A549 (cell line): Measurements from ENCODE around the gene STOX2. TPM values are rescaled to one million over a fixed set of nuclear protein-coding genes. Genes with fewer than 3 reads are reported as not detected.

Experiments used
- ATAC-seq, 2 experiments: fragments of 200-7000 bp in 1 of 2; fragments of >200 bp in 1 of 2; cut with Nextera tagmentation in 1 of 2; cut with Tn5 transposase in 1 of 2; 3 replicates each; pipeline versions ENCODE4 v1.8.0 to v1.9.1; 2018 to 2020; ENCODE audit warnings: mild to moderate bottlenecking in 1 of 2, moderate library complexity in 1 of 2
- CTCF ChIA-PET: fragments of 300-600 bp; sonication (Branson Sonifier 250); formaldehyde crosslinking; extraction: SDS; loops from one replicate; lab custom pipeline; 2021; ENCODE audit warnings: antibody characterized with exemption, inconsistent platforms; lab: Yijun Ruan, JAX
- POLR2A ChIA-PET: fragments of 350-600 bp; formaldehyde crosslinking; extraction: SDS; loops from one replicate; lab custom pipeline; 2021; ENCODE audit warnings: antibody characterized with exemption, inconsistent platforms; lab: Yijun Ruan, JAX
- DNase-seq, 2 experiments: peaks; one replicate each; pipeline versions ENCODE4 v3.0.0 to v3.0.0-alpha.2; 2011 to 2016; ENCODE audit warnings: low read depth in 1 of 2, low spot score in 1 of 2
- FAIRE-seq: peaks from 2 replicates; lab custom pipeline; 2011; peaks lifted over from hg19 to GRCh38; lab: Jason Lieb, UNC
- H3K27ac ChIP-seq, 2 experiments: fragments of >200 bp; sonication (Bioruptor Twin); formaldehyde crosslinking; 3 replicates each; pipeline ENCODE4 v1.5.1; 2016 to 2017
- H3K4me1 ChIP-seq: fragments of >200 bp; sonication (Bioruptor Twin); formaldehyde crosslinking; 3 replicates; pipeline ENCODE4 v1.6.1; 2016
- H3K4me2 ChIP-seq: fragments of >200 bp; sonication (Bioruptor Twin); formaldehyde crosslinking; 3 replicates; pipeline ENCODE4 v1.6.1; 2016
- H3K4me3 ChIP-seq: fragments of >200 bp; sonication (Bioruptor Twin); formaldehyde crosslinking; 3 replicates; pipeline ENCODE4 v1.5.1; 2016
- H3K9me3 ChIP-seq: fragments of >200 bp; sonication (Bioruptor Twin); formaldehyde crosslinking; 3 replicates; pipeline ENCODE4 v1.6.1; 2016
- CEBPB ChIP-seq, 2 experiments: fragments of >200 bp in 1 of 2; sonication (Bioruptor Twin) in 1 of 2; formaldehyde crosslinking in 1 of 2; IDR thresholded peaks; 2 replicates each; pipeline ENCODE4 v1.6.1; 2012 to 2016
- CHD4 ChIP-seq: fragments of 200-600 bp; sonication (generic); IDR thresholded peaks from 2 replicates; pipeline ENCODE4 v1.6.1; 2016; ENCODE audit warnings: antibody characterized with exemption, mild to moderate bottlenecking, borderline replicate concordance
- FOSB ChIP-seq: fragments of 250-450 bp; sonication (Bioruptor Pico); IDR thresholded peaks from 2 replicates; pipeline ENCODE4 v1.5.0; 2020; ENCODE audit warnings: mild to moderate bottlenecking, moderate library complexity
- FOSL2 ChIP-seq, 2 experiments: fragments of 450-650 bp in 1 of 2; fragments of >200 bp in 1 of 2; sonication (Bioruptor Twin) in 1 of 2; formaldehyde crosslinking; IDR thresholded peaks; 2 replicates each; pipeline versions ENCODE4 v1.5.0 to v1.6.1; 2016 to 2020; ENCODE audit warnings: mild to moderate bottlenecking in 1 of 2, moderate library complexity in 1 of 2
- FOXS1 ChIP-seq: fragments of 250-450 bp; sonication (Bioruptor Pico); IDR thresholded peaks from 2 replicates; pipeline ENCODE4 v1.5.0; 2020; ENCODE audit warnings: mild to moderate bottlenecking, moderate library complexity
- GATA3 ChIP-seq: IDR thresholded peaks from 2 replicates; pipeline ENCODE4 v1.6.1; 2012; ENCODE audit warnings: borderline replicate concordance
- HDAC2 ChIP-seq: fragments of 200-600 bp; sonication (generic); IDR thresholded peaks from 2 replicates; pipeline ENCODE4 v1.6.1; 2016
- HOXB5 ChIP-seq: fragments of 250-450 bp; sonication (Bioruptor Pico); IDR thresholded peaks from 2 replicates; pipeline ENCODE4 v1.5.0; 2020; ENCODE audit warnings: mild to moderate bottlenecking, moderate library complexity
- KDM5A ChIP-seq: fragments of 200-600 bp; sonication (generic); IDR thresholded peaks from 2 replicates; pipeline ENCODE4 v1.6.1; 2016; ENCODE audit warnings: antibody characterized with exemption, mild to moderate bottlenecking
- MAFK ChIP-seq: fragments of 450-650 bp; IDR thresholded peaks from 2 replicates; pipeline ENCODE4 v1.6.1; 2014; ENCODE audit not compliant: partially characterized antibody
- MAZ ChIP-seq: fragments of 150-350 bp; IDR thresholded peaks from 2 replicates; pipeline ENCODE4 v1.6.1; 2014; ENCODE audit warnings: antibody characterized with exemption, low read depth, low read length, borderline replicate concordance
- NFE2L2 ChIP-seq: fragments of 150-350 bp; conservative IDR thresholded peaks from 2 replicates; pipeline ENCODE4 v1.6.1; 2014; ENCODE audit warnings: low read length
- POLR2A ChIP-seq: IDR thresholded peaks from 2 replicates; pipeline ENCODE4 v1.6.1; 2012; ENCODE audit warnings: mild to moderate bottlenecking, low read length
- RAD21 ChIP-seq, 2 experiments: fragments of >200 bp in 1 of 2; sonication (Bioruptor Twin) in 1 of 2; formaldehyde crosslinking in 1 of 2; IDR thresholded peaks in 1 of 2; conservative IDR thresholded peaks in 1 of 2; 2 replicates in 1 of 2; 3 replicates in 1 of 2; pipeline ENCODE4 v1.6.1; 2012 to 2018; ENCODE audit warnings: inconsistent platforms in 1 of 2
- RCOR1 ChIP-seq: fragments of 150-350 bp; IDR thresholded peaks from 2 replicates; pipeline ENCODE4 v1.6.1; 2014; ENCODE audit warnings: antibody characterized with exemption, low read length, low read depth
- ZNF302 ChIP-seq: fragments of 250-450 bp; sonication (Bioruptor Pico); IDR thresholded peaks from 2 replicates; pipeline ENCODE4 v1.9.0; 2021; ENCODE audit warnings: inconsistent platforms, mild to moderate bottlenecking, moderate library complexity
- WGBS: methylation state at CpG from one replicate; pipeline ENCODE4 v1.1.6; 2017; ENCODE audit errors: missing lambda C conversion rate; 5-methylcytosine and 5-hydroxymethylcytosine counted together
- polyA plus RNA-seq, 4 experiments: library from polyadenylated mRNA; depleted of rRNA in 3 of 4; stranded (reverse); fragments of >200 nt; fragmentation: RNase III in 1 of 4; extraction: RNeasy Plus Mini Kit Qiagen cat#74134 plus additional on column Dnase treatment in 1 of 4; gene quantifications; 2 replicates in 3 of 4; 3 replicates in 1 of 4; pipeline ENCODE4 v1.2.3, GENCODE V29; 2011 to 2017
- TF ChIP-seq, protein P1 (sequence below): IDR thresholded peaks from 2 replicates; pipeline ENCODE4 v1.6.1; 2012
- TF ChIP-seq, protein P2 (sequence below): fragments of >200 bp; sonication (Bioruptor Twin); formaldehyde crosslinking; IDR thresholded peaks from 3 replicates; pipeline ENCODE4 v1.6.1; 2016
- TF ChIP-seq, protein P3 (sequence below): fragments of 250-450 bp; sonication (Bioruptor Pico); IDR thresholded peaks from 2 replicates; pipeline ENCODE4 v1.5.0; 2021; ENCODE audit warnings: mild to moderate bottlenecking, moderate library complexity, borderline replicate concordance
- TF ChIP-seq, protein P4 (sequence below): fragments of 150-350 bp; IDR thresholded peaks from 2 replicates; pipeline ENCODE4 v1.6.1; 2014; ENCODE audit warnings: low read depth, mild to moderate bottlenecking, low read length
- TF ChIP-seq, protein P5 (sequence below): IDR thresholded peaks from 2 replicates; pipeline ENCODE4 v1.6.1; 2012; ENCODE audit warnings: low read depth, borderline replicate concordance

STOX2 gene
- polyA plus RNA-seq, 2 of the 4 experiments (the other 2 are of a cell fraction), result 2.7 to 5.2 TPM

DNA sequence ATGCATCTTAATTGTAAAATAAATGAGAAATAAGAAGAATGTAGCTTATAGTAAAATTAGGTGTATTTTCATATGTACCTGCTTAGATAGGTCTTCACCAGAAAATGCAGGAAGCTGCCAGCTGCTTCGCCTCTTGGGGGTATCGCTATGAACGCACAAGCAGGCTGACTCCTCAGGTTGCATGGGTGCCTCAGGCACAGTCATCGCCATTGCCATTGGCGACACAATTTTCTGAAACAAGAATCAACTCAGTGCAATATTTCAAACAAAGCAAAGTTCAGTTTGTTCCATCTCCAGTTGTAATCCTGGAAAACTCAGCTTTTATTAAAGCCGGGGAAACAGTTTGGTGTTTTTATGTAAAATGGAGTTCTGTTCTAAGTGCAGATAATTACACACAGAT lies 29.7 kb downstream of the STOX2 start (continued):
- TF ChIP-seq FOSB (CRISPR knock-in tag) (no peak), MAZ (no peak), GATA3 (no peak), FOXS1 (CRISPR knock-in tag) (no peak)
- TF ChIP-seq, protein P1, sequence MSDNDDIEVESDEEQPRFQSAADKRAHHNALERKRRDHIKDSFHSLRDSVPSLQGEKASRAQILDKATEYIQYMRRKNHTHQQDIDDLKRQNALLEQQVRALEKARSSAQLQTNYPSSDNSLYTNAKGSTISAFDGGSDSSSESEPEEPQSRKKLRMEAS, result no peak
- TF ChIP-seq, protein P2, sequence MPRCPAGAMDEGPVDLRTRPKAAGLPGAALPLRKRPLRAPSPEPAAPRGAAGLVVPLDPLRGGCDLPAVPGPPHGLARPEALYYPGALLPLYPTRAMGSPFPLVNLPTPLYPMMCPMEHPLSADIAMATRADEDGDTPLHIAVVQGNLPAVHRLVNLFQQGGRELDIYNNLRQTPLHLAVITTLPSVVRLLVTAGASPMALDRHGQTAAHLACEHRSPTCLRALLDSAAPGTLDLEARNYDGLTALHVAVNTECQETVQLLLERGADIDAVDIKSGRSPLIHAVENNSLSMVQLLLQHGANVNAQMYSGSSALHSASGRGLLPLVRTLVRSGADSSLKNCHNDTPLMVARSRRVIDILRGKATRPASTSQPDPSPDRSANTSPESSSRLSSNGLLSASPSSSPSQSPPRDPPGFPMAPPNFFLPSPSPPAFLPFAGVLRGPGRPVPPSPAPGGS, result no peak

DNA sequence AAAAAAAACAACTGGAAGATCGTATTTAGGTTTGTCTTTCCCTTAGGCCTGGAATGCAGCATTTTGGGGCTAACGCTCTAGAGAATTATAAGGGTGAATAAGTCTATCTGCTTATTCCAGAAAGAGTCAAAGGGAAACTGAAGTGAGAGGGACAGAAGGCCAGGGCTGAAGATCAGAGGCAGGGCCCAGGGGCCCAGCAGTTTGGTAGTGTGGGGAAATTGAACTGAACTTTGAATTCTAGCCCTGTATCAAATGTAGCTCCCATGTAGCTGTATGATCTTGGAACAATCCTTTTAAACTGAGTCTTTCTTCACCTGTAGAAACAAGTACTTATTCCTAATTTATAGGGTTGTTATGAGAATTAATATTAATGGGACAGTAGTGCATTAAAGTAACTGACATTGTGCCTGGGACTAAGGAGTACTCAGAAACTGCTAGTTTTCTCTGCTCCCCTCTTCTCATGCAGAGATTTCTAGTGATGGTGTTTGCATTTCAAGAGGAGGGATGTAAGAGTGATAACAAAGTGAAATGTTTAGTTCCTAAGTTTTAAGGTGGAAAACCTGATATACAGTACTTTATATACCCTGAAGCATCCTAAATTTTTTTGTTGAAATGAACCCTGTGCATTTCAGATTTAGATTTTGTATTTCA lies 30.4 kb downstream of the STOX2 start:
- WGBS, result 63% methylated on average over 2 of the region's 2 CpGs
- no peak for DNase-seq
- ChIA-PET POLR2A (no interaction called here), CTCF (no interaction called here)
- Histone ChIP-seq H3K9me3 (no peaks in the 10 kb centered on the region), H3K4me3 (no peak overlapping the region), H3K27ac (peak overlapping the region; percentile 14 to 48; a peak in 2 of 6 replicates), H3K4me1 (peaks cover 12% of the 10 kb centered on the region)
- no peak for FAIRE-seq
- no peak for ATAC-seq
- TF ChIP-seq FOSL2 (IDR thresholded peaks at IDR 0.05) (no peak), FOSL2 (CRISPR knock-in tag; IDR thresholded peaks at IDR 0.05) (no peak), KDM5A (no peak), ZNF302 (no peak), HOXB5 (CRISPR knock-in tag) (no peak), MAZ (no peak), RAD21 (conservative IDR thresholded peaks at IDR 0.05 in 1 of 2, IDR thresholded peaks at IDR 0.05 in 1 of 2) (no peak), RCOR1 (no peak), MAFK (no peak), POLR2A (no peak), HDAC2 (no peak), NFE2L2 (no peak), CHD4 (no peak), CEBPB (IDR thresholded peaks at IDR 0.05) (no peak)
- TF ChIP-seq, protein P3, sequence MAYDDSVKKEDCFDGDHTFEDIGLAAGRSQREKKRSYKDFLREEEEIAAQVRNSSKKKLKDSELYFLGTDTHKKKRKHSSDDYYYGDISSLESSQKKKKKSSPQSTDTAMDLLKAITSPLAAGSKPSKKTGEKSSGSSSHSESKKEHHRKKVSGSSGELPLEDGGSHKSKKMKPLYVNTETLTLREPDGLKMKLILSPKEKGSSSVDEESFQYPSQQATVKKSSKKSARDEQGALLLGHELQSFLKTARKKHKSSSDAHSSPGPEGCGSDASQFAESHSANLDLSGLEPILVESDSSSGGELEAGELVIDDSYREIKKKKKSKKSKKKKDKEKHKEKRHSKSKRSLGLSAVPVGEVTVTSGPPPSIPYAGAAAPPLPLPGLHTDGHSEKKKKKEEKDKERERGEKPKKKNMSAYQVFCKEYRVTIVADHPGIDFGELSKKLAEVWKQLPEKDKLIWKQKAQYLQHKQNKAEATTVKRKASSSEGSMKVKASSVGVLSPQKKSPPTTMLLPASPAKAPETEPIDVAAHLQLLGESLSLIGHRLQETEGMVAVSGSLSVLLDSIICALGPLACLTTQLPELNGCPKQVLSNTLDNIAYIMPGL (CRISPR knock-in tag), result no peak
- TF ChIP-seq, protein P2, result no peak
- TF ChIP-seq, protein P4, sequence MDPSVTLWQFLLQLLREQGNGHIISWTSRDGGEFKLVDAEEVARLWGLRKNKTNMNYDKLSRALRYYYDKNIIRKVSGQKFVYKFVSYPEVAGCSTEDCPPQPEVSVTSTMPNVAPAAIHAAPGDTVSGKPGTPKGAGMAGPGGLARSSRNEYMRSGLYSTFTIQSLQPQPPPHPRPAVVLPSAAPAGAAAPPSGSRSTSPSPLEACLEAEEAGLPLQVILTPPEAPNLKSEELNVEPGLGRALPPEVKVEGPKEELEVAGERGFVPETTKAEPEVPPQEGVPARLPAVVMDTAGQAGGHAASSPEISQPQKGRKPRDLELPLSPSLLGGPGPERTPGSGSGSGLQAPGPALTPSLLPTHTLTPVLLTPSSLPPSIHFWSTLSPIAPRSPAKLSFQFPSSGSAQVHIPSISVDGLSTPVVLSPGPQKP, result no peak
- TF ChIP-seq, protein P5, sequence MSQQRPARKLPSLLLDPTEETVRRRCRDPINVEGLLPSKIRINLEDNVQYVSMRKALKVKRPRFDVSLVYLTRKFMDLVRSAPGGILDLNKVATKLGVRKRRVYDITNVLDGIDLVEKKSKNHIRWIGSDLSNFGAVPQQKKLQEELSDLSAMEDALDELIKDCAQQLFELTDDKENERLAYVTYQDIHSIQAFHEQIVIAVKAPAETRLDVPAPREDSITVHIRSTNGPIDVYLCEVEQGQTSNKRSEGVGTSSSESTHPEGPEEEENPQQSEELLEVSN, result no peak
- TF ChIP-seq, all 56 proteins: peak for 0
- no peak overlapping the region for H3K4me2 ChIP-seq
